Measurements from ENCODE around the gene HOXC6.

HOXC6 gene

DNA sequence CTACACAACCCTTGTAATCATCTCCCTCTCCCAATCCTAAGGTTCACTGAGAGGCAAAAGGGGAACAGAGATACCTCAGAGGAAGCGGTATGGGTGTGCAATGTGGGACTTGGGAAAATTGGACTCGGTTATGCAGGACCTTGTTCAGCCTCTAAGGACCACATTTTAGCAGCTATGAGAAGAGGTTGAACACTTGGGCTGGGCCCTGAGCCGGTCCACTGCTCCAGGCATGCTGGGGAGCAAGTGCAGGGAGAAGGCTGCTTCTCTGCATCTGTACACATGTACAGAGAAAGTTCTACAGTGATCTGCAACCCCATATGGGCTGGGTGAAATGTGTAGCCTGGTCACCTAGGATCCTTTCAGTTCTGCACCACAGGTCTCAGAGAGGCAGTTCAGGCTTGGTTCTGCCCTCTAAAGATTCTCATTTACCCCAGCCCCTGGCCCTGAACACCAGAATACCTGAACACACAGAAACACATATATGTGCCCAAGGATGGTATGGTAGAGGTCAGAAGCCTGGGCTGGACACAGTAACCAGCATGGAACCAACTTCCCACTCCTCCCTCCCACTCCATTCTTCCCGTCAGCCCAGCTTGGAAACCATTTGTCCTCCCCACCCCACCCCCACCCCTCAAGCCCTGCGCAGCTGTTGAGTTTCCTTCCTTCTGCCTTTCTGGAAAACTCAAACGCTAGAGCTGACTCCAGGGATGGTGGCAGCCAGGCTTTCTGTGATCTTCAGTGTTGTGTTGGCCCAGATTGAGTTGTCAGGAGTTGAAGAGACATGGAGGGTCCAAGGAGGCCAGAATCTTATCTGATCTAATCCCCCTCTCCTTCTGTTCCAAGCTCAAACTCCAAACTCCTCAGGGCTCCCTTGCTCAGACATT lies 15.0 kb downstream of the HOXC6 start:
- no peak for DNase-seq (ENCODE audit: low spot score)

DNA sequence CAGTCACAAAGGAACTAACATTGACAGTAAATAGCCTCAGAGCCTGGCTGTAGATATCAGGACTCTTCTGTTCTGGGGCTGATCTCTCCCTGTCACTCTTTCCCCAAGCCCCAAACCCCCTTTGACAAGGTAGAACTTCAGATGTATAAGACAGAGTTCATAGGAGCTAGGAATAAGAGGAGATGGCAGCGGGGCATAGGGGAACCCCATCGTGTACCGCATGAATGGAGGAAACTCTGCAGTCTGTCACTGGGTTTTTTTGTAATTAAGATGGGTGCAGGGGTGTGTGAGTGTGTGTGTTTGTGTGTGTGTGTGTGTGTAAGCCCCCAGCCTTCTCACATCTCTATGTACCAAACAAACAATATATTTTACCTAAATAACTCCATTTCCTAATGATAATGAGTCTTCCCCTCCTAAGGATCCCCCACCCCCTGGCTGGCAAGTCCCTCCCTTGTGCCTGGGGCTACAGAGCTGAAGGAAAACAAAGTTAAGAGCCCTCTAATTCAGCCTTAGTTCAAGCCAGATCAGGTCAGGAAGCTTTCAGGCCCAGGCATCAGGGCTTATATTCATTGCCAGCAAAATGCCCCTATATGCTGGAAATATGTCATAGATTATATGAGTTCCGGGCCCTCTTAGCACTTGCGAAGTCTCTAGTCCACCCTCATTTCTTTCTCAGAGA lies 16.3 kb downstream of the HOXC6 start:
- no peak for DNase-seq (ENCODE audit: low spot score)

DNA sequence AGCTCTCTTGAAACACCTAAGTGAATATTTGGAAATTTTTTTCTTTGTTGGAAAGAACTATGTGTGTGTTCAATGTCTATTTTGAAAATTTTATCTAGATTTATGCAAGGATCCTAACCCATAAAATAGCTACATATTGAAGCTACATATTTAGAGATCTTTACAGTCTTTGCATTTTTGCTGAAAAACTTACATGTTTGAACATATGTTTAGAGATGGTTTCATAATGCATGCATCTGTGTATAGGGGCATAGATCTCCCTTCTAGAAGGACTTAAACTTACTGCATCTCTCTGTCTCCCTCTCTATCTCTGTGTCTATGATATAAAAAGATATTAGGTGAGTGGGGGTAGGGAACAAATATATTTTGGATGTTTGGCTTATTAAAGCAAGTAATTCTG lies 17.2 kb downstream of the HOXC6 start:
- DNase-seq (ENCODE audit: low spot score) = no peak

DNA sequence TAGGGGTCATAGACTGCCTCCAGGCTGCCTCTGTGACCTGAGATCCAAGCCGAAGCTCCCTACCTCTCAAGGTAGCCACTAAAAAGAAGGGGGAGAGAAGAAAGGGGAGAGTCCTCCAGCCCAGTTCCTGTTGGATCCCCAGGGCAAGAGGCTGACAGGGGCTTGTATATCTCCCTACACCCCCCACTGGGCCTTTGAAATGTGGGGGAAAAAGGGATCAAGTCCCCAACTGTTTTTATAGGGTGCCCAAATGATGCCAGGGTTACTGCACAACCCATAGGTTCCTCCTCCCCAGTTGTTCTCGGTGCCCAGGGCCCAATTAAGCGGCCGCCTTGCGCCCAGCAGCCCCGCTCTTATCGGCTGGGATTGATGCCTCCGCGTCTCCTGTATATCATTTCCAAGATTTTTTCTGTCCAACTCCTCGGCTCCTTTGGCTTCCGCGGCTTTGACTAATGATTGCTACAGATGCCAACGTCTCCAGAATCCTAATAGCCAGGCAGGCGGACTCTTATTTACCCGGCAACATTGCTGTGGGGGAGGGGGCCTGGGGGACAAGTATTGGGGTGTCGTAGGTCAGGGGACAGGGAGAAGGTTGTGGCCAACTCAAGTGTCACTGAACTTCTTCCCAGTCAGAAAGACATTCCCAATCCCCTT lies 17.8 kb downstream of the HOXC6 start:
- no peak for DNase-seq (ENCODE audit: low spot score)

DNA sequence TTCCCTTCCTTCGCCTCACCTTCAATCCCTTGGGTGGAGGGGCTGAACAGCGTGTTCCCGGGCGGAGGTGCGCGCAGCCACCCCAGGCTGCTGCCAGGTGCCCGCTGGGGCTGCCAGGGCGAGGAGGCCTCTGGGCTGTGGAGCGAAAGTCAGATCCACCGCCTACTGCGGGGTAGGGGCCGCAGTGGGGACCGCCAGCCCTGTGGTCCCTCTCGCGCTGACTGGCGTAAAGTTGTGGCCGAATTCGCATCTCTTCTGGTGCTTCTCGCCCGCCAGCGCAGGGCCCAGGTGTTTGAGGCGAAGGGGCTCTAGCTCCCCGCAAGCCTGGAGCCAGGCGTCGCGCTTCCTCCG lies 18.5 kb downstream of the HOXC6 start:
- DNase-seq (ENCODE audit: low spot score) = no peak

DNA sequence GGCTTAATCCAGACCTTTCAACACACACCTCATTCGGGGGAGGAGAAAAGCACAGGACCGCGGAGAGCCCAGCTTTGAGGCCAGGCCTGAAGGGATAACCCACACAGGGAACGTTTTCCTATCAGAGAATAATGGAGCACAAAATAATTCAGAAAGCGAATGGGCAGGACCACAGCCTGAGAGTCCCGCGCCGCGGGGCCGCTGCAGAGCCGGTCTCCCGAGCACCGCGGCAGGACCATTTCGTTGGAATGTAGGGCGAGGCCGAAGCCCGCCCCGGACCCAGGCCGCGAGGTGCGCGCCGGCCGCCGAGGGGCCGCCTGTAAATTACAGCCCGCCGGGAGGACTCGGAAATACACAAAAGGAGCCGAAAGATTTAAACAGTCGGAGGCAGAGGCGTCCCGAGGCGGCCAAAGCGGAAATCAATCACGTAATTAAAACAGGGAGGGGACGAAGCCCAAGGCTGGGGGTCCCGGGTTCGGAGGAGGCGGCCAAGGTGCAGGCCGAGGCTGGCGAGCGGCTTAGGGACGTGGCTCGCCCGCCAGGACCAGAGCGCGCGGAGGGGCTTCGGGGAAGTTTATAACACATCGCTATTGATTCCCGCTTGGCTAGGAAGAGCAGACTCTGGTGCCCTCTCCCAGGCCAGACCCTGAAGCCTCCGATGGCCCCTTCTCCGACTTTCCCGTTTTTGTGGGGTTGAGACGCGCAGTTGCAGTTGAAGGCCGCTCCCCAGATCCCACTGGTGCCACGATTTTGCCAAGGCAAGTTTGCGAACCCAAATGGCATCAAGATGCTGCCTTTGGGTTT lies 19.1 kb downstream of the HOXC6 start:
- DNase-seq (ENCODE audit: low spot score) = no peak

DNA sequence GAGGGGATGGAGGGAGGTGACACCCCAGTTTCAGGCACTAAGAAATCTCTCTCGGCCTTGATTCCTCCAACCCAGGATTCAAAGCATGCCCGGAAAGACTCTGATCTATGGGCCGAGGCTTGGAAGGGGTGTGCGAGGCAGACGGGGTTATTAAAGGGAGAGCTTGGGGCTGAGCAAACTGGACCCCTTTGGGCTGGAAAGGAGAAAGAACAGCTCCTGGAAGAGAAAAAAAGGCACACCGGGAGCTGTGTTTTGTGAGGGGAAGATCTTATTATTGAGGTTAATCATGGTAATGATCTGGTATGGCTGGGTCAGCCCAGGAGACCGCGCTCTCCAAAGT lies 19.7 kb downstream of the HOXC6 start:
- DNase-seq (ENCODE audit: low spot score) = no peak

DNA sequence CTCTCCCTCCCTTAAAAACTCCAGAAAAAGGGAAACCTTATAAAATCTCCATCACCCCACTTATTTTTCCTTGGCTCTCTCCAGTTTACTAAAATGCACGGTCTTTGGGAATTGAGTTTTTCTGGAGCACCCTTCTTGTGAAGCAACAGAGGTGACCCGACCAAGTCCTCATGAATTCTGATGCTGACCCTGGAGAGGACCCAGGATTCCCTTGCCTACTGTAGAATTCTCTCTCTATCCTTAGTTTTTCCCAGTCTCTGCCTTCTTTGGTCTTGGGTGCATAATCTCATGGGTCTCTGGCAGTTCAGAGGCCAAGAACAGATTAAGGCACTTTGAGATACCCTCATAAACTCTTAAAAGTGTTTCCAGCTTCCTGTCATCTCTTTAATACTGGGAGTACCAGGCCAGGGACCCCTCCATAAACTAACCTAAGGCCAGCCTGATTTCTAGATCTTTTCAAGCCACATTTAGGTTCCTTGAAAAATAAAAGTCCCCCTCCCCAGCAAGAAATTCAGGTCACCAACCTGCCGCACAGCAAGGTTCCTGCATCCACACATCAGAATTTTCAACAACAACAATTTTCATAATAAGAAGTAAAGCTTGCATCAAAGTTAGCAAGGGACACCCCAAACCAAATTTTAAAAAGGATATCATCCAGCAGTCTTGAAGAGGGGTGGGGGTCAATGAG lies 20.3 kb downstream of the HOXC6 start:
- DNase-seq (ENCODE audit: low spot score) = no peak

DNA sequence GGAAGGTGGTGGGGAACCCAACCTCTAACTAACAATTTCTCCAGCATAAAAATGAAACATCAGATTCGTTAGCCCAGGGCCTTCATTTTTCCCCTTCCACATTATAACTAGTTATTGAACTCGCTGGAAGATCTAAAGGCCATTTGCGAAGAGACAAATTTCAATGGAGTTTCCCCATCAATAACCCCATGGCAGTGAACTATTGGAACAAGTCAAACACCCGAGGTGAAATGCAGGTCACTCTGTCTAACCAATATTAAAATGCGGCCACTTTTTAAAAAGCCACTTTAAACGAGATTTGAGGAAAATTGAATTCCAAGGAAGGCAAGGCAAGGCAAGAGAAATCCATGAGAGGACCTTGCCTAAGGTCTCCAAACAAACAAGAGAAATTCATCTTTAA lies 20.9 kb downstream of the HOXC6 start:
- no peak for DNase-seq (ENCODE audit: low spot score)

DNA sequence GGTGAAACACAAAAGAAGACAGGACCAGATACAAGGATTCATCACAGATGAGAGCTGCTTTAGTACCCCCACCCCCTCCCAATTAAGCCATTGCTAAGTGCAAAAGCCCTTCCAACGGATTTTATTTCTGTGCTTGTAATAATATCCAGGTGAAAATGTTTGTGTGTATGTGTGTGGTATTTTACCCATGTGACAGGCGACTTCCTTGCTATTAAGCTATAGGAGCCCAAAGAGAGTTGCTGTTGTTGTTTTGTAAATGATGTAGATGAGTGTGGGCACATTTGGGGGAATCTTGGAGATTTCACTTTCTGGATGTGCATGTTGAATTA lies 22.2 kb downstream of the HOXC6 start:
- no peak for DNase-seq (ENCODE audit: low spot score)

DNA sequence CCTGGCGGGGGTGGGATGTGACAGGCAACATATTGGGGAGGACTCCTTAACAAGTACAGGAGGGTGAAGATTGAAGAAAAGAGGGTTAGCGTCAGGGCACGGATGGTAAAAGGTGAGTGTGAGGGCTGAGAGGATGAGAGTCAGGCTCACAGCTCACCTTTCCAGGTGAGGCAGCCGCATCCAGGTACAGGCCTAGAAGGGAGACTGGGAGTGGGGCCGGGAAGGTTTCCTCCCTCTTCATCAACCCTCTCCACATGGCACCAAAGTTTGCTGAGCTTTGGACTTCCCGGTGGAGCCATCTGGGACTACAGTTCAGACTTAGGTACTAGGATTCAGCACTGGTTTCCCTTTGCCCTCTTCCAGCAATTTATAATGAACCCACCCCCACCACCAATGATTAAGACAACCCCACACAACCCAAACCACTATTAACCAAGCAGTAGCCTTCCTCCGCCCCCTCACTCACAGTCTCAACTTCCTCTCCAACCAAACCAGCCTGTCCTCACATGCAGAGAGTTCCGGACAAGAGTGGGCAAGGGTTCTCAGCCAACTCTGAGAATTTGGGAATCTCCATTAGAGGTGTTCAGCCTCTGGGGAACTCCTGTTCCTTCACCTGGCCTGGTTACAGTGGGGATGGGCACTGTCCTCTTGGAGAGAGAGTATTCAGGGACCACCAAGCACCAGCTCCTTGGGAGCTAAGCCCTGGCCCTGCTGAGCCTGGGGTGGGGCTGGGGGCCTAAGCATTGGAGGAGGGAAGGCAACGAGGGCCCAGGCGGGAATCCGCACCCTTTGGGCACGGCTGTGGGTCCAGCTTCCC lies 23.0 kb downstream of the HOXC6 start:
- DNase-seq (ENCODE audit: low spot score) = no peak

DNA sequence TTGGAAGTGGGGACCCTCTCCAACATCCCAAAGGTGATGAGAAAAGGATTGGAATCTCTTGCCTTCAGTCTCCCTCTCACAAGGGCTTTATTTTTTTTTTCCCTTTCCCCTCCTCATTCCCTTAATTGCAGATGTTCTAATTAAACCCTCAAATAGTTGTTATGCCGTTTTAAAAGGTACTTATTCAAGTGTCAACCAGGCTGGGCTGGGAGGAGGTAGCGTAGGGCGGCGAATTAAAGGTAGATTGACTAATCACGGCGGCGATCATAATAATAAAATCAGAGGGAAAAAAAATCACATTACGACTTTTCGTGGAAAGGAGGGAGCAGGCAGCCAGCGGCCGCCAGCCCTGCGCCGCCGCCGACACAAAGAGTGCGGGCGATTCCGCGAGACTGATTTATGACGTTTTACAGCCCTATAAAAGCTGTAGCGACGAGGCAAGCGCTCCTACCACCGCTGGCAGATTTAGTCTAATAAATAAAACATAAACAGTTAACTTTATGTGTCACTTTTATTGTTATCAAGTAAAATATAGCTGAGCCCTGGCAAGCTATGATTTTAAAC lies 23.7 kb downstream of the HOXC6 start:
- DNase-seq (ENCODE audit: low spot score) = no peak

DNA sequence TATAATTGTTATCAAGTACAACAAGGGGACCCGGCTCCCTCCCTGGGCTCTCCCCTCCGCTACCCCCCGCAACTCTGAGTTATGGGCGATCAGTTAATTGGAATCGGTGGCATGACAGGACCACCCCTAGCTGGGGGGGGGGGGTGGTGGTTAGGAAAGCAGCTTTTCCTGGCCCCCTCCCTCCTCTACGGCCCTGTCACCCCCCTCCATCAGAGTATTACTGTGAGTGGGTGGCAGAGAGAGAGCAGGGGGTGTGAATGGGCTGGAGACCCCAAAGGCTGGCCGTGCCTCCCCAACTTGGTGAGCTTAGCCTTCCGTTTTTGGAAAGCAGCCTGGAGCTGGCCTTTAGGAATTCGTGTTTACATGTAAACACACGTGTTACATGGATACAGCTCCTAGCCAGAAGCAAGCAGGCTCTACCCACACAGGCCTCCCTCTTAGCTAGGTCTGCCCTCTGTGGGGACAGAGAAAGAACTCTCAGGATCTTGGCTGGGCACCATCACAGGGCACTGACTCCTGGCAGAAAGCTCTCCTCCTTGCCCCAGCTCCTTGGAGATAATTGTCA lies 24.3 kb downstream of the HOXC6 start:
- no peak for DNase-seq (ENCODE audit: low spot score)

DNA sequence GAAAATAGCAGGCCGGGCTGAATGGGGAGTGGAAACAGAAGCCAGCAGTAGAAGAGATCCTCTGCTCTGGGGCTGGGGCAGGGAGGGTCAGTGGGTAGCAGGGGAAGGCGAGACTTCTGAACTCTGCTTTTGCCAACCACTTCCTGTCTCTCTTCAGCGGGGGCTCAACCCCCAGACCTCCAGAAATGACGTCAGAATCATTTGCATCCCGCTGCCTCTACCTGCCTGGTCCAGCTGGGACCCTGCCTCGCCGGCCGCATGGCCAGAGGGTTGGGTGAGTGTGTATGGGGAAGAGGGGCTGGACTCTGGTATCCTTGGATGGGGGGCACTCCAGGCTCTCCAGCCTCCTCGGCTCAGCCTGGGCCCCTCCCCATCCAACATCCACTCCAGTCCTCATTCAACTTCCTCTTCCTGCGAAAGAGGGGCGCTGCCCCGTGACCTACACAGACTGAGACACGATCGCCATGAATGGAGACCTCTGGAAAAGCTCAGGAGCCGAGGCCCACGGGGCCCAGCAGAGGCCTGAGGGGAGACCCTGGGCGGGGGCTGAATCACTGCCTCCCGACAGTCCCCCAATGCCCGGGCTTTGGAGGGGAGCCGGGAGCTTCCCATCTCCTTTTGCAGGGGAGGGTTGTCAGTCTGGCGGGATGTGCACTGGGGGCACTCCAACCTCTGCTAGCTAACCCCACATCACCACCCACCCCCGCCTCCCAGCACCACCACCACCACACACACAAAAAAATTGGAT lies 24.9 kb downstream of the HOXC6 start:
- peak; percentile 74 for DNase-seq (ENCODE audit: low spot score)

DNA sequence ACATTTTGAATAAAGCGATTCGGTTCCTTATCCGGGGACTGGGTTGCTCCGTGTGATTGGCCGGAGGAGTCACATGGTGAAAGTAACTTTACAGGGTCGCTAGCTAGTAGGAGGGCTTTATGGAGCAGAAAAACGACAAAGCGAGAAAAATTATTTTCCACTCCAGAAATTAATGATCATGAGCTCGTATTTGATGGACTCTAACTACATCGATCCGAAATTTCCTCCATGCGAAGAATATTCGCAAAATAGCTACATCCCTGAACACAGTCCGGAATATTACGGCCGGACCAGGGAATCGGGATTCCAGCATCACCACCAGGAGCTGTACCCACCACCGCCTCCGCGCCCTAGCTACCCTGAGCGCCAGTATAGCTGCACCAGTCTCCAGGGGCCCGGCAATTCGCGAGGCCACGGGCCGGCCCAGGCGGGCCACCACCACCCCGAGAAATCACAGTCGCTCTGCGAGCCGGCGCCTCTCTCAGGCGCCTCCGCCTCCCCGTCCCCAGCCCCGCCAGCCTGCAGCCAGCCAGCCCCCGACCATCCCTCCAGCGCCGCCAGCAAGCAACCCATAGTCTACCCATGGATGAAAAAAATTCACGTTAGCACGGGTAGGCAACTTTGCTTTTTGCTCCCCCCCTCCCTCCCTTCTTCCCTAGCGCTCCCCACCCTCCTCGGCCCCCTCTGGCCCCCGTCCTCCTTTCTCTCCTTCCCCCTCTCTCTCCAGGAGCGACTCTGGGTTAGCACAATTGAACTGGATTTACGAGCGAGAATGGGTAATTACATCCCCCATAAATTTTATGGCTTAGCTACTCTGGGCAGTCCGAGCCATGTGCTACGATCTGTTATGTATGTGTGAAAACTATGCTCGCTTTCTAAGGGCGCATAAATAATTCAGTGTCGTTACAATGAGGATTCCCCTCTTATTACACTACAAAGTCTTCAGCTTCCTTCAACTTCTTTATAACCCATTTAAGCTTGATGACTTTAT lies 25.8 kb downstream of the HOXC6 start, which contains the start of gene HOXC4:
Gene HOXC4, plus strand, starts transcription at position 85 of the 991 bp plus-strand sequence. Its CDS starts 88 bp downstream, at position 173.
- peak; percentile 79 for DNase-seq (ENCODE audit: low spot score)

DNA sequence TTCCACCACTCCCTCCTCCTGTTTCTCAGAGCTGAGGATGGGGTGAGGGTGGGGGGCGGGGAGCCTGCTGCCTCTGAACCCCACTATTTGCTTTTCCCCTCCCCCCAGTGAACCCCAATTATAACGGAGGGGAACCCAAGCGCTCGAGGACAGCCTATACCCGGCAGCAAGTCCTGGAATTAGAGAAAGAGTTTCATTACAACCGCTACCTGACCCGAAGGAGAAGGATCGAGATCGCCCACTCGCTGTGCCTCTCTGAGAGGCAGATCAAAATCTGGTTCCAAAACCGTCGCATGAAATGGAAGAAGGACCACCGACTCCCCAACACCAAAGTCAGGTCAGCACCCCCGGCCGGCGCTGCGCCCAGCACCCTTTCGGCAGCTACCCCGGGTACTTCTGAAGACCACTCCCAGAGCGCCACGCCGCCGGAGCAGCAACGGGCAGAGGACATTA lies 26.5 kb downstream of the HOXC6 start:
- DNase-seq (ENCODE audit: low spot score) = no peak

DNA sequence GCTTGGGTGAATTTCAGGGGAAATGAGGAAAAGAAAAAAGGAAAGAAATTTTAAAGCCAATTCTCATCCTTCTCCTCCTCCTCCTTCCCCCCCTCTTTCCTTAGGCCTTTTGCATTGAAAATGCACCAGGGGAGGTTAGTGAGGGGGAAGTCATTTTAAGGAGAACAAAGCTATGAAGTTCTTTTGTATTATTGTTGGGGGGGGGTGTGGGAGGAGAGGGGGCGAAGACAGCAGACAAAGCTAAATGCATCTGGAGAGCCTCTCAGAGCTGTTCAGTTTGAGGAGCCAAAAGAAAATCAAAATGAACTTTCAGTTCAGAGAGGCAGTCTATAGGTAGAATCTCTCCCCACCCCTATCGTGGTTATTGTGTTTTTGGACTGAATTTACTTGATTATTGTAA lies 27.3 kb downstream of the HOXC6 start:
- DNase-seq (ENCODE audit: low spot score) = no peak

DNA sequence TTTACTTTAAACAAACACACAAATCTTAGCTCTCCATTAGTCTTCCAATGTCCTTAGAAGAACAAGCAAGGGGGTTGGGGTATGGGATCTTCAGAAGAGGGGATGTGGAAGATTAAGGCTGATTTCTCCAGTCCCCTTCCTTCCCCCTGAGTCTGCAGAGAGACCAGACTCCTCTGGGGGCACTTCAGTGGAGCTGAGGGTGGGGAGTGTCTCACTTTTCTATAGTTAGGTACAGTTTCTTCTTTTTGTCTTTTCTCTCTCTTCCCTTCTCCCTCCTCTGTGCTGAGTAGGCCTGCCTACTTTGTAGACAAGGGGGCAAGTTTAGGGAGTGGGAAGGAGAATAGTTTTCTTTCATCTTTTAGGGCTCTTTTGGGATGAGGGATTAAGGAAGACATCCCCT lies 27.9 kb downstream of the HOXC6 start:
- no peak for DNase-seq (ENCODE audit: low spot score)
